Glutamatergic neuron (in vitro differentiated cells): ENCODE measurements around the gene PRDM1. TPM values are rescaled to one million over a fixed set of nuclear protein-coding genes. Genes with fewer than 3 reads are reported as not detected.

ENCODE experiments used
- DNase-seq: peaks from one replicate; pipeline ENCODE4 v3.0.0; 2022
- H3K27ac Mint-ChIP-seq: one replicate; pipeline ENCODE4 v1.8.0; 2020; ENCODE audit warnings: mild to moderate bottlenecking, mixed read lengths, inconsistent platforms; ENCODE audit not compliant: unreplicated experiment
- H3K27me3 Mint-ChIP-seq: one replicate; pipeline ENCODE4 v1.8.0; 2020; ENCODE audit warnings: mild to moderate bottlenecking, moderate library complexity, mixed read lengths, inconsistent platforms; ENCODE audit not compliant: unreplicated experiment
- H3K36me3 Mint-ChIP-seq: one replicate; pipeline ENCODE4 v1.8.0; 2020; ENCODE audit warnings: mild to moderate bottlenecking, mixed read lengths, inconsistent platforms; ENCODE audit not compliant: unreplicated experiment
- H3K4me1 Mint-ChIP-seq: one replicate; pipeline ENCODE4 v1.8.0; 2020; ENCODE audit warnings: mild to moderate bottlenecking, low read depth, mixed read lengths, inconsistent platforms; ENCODE audit not compliant: unreplicated experiment
- H3K4me3 Mint-ChIP-seq: one replicate; pipeline ENCODE4 v1.8.0; 2020; ENCODE audit warnings: mild to moderate bottlenecking, mixed read lengths, inconsistent platforms; ENCODE audit not compliant: unreplicated experiment
- H3K9me3 Mint-ChIP-seq: one replicate; pipeline ENCODE4 v1.8.0; 2020; ENCODE audit warnings: mild to moderate bottlenecking, moderate library complexity, mixed read lengths, inconsistent platforms; ENCODE audit not compliant: unreplicated experiment
- CTCF ChIP-seq: fragments of 200-600 bp; sonication (generic); IDR thresholded peaks from one replicate; pipeline ENCODE4 v1.5.0; 2021; ENCODE audit not compliant: partially characterized antibody, unreplicated experiment
- total RNA-seq: library from RNA; stranded (reverse); fragmentation: NEBNext Ultra II Directional; extraction: Animal tissue kit (Norgen Biotek cat#: 25700); gene quantifications from one replicate; pipeline ENCODE4 v1.2.1, GENCODE V29; 2021; ENCODE audit not compliant: unreplicated experiment

The PRDM1 gene
- total RNA-seq, 1 donor from 2014 or later = not detected

- Mint-ChIP-seq H3K4me3 (no peak overlapping the region), H3K36me3 (no peaks in the 10 kb centered on the region), H3K27ac (no peak overlapping the region), H3K9me3 (no peaks in the 10 kb centered on the region), H3K27me3 (no peaks in the 10 kb centered on the region), H3K4me1 (peaks cover 8% of the 10 kb centered on the region)
- no peak for TF ChIP-seq CTCF
- no peak for DNase-seq
Measured at GRCh38 chr6:106076139-106076538, 10.0 kb upstream of the PRDM1 start.

GRCh38 chr6:106077170-106077569 is 9.0 kb upstream of the PRDM1 start:
- TF ChIP-seq CTCF = no peak
- DNase-seq = no peak
- H3K4me3 Mint-ChIP-seq = no peak overlapping the region
- no peak overlapping the region for H3K27ac Mint-ChIP-seq
- H3K9me3 Mint-ChIP-seq = no peaks in the 10 kb centered on the region
- no peaks in the 10 kb centered on the region for H3K27me3 Mint-ChIP-seq
- peaks cover 8% of the 10 kb centered on the region for H3K4me1 Mint-ChIP-seq
- no peaks in the 10 kb centered on the region for H3K36me3 Mint-ChIP-seq

GRCh38 chr6:106077881-106078280 is 8.3 kb upstream of the PRDM1 start:
- TF ChIP-seq CTCF = no peak
- Mint-ChIP-seq H3K4me3 (no peak overlapping the region), H3K36me3 (no peaks in the 10 kb centered on the region), H3K4me1 (peaks cover 8% of the 10 kb centered on the region), H3K27ac (no peak overlapping the region), H3K27me3 (no peaks in the 10 kb centered on the region), H3K9me3 (no peaks in the 10 kb centered on the region)
- DNase-seq = no peak

GRCh38 chr6:106079961-106080762 is 6.0 kb upstream of the PRDM1 start:
- Mint-ChIP-seq H3K27ac (no peak overlapping the region), H3K4me1 (peaks cover 13% of the 10 kb centered on the region), H3K9me3 (no peaks in the 10 kb centered on the region), H3K36me3 (no peaks in the 10 kb centered on the region), H3K4me3 (no peak overlapping the region), H3K27me3 (peaks cover 2% of the 10 kb centered on the region)
- DNase-seq = no peak
- no peak for TF ChIP-seq CTCF

GRCh38 chr6:106080763-106081095 is 5.4 kb upstream of the PRDM1 start:
- no peak for TF ChIP-seq CTCF
- no peak overlapping the region for H3K27ac Mint-ChIP-seq
- H3K27me3 Mint-ChIP-seq = peaks cover 2% of the 10 kb centered on the region
- no peak overlapping the region for H3K4me3 Mint-ChIP-seq
- no peaks in the 10 kb centered on the region for H3K36me3 Mint-ChIP-seq
- no peak for DNase-seq
- peaks cover 15% of the 10 kb centered on the region for H3K4me1 Mint-ChIP-seq
- no peaks in the 10 kb centered on the region for H3K9me3 Mint-ChIP-seq
